Measurements from ENCODE around the gene RTL1. TPM values are rescaled to one million over a fixed set of nuclear protein-coding genes. Genes with fewer than 3 reads are reported as not detected.

Gene RTL1
- total RNA-seq, 1 donor from 2014 or later, result not detected

GRCh38 chr14:100830681-100831080 lies 72.8 kb downstream of the RTL1 start:
- no peak overlapping the region for H3K27ac Mint-ChIP-seq (ENCODE audit: unreplicated experiment)
- DNase-seq, result no peak
- TF ChIP-seq CTCF (IDR thresholded peaks at IDR 0.05; ENCODE audit: partially characterized antibody, unreplicated experiment), result no peak
- H3K27me3 Mint-ChIP-seq (ENCODE audit: unreplicated experiment), result peaks cover 3% of the 10 kb centered on the region
- H3K4me1 Mint-ChIP-seq (ENCODE audit: low read depth, unreplicated experiment), result peaks cover 10% of the 10 kb centered on the region
- H3K9me3 Mint-ChIP-seq (ENCODE audit: unreplicated experiment), result peaks cover 11% of the 10 kb centered on the region
- peaks cover 5% of the 10 kb centered on the region for H3K36me3 Mint-ChIP-seq (ENCODE audit: unreplicated experiment)
- no peak overlapping the region for H3K4me3 Mint-ChIP-seq (ENCODE audit: unreplicated experiment)

Small RNA genes lying within 50 kb of the gene (microRNA-seq; reads per million reads assigned to microRNA genes)
- gene MIR127 (ENCODE audit: unreplicated experiment) (9.4 reads per million, percentile 46 among the genes with 10 or more reads in this experiment), gene MIR136 (ENCODE audit: unreplicated experiment) (not detected), gene MIR337 (ENCODE audit: unreplicated experiment) (1.9 reads per million, percentile 11 among the genes with 10 or more reads in this experiment), gene MIR370 (ENCODE audit: unreplicated experiment) (6.2 reads per million, percentile 36 among the genes with 10 or more reads in this experiment), gene MIR431 (ENCODE audit: unreplicated experiment) (1.4 reads per million, percentile 3 among the genes with 10 or more reads in this experiment), gene MIR432 (ENCODE audit: unreplicated experiment) (2.1 reads per million, percentile 13 among the genes with 10 or more reads in this experiment), gene MIR433 (ENCODE audit: unreplicated experiment) (2.1 reads per million, percentile 13 among the genes with 10 or more reads in this experiment), gene MIR493 (ENCODE audit: unreplicated experiment) (1.7 reads per million, percentile 8 among the genes with 10 or more reads in this experiment), gene MIR665 (ENCODE audit: unreplicated experiment) (not detected)

Other genes with a start within 250 kb of the RTL1 start
- 37.3 TPM for gene DLK1, start 176.8 kb downstream of the RTL1 start, total RNA-seq (ENCODE audit: unreplicated experiment)
- 0.22 TPM for gene MEG3, start 77.6 kb downstream of the RTL1 start, total RNA-seq (ENCODE audit: unreplicated experiment)

Measured in glutamatergic neuron (in vitro differentiated cells).